Measurements from ENCODE around the gene ARMC2. TPM values are rescaled to one million over a fixed set of nuclear protein-coding genes. Genes with fewer than 3 reads are reported as not detected.

ARMC2 gene
- total RNA-seq, 2 experiments from 2014 or later = 5.2 to 5.7 TPM

DNA sequence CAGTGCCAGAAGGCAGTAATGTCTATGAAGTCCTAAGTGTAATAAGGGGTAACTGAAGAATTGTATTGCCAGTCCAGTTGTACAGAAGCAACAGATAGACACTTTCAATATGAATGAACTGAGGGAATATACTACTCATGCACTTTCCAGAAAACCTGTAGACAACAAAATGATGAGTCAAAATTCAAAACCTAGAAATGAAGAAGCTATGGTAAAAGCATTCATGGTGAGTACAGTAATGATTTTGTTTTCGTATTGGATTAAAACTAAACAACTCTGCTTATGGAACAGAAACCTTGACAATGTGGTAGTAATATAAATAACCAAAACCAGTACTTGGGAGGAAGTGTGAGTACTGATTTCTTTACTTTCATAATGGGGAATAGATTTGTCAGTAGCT is 35.0 kb downstream of the ARMC2 start:
- no peak overlapping the region for H3K4me3 Mint-ChIP-seq
- no peaks in the 10 kb centered on the region for H3K27me3 Mint-ChIP-seq
- no peak overlapping the region for H3K27ac Mint-ChIP-seq
- intact Hi-C loops (cut with DNase I, micrococcal nuclease) = no loop called here
- H3K36me3 Mint-ChIP-seq (ENCODE audit: low read depth) = peaks cover 52% of the 10 kb centered on the region
- Histone ChIP-seq H3K27ac (ENCODE audit: low read depth in 1 of 2, low read length in 2 of 2) (no peak overlapping the region), H3K4me3 (ENCODE audit: low read length) (no peak overlapping the region), H3K36me3 (ENCODE audit: insufficient read depth, low read length) (peaks cover 4% of the 10 kb centered on the region), H3K9me3 (ENCODE audit: control insufficient read depth in 1 of 2, insufficient read depth in 1 of 2, low read length in 2 of 2) (peaks cover 0 to 4% of the 10 kb centered on the region in 2 experiments), H3K27me3 (ENCODE audit: control insufficient read depth in 1 of 2, insufficient read depth in 2 of 2, low read length in 2 of 2) (no peaks in the 10 kb centered on the region), H3K4me1 (ENCODE audit: insufficient read depth, low read length) (peaks cover 6% of the 10 kb centered on the region)
- ATAC-seq (ENCODE audit: poor library complexity) = no peak
- ChIA-PET POLR2A (no interaction called here), CTCF (no interaction called here)
- DNase-seq = no peak
- H3K4me1 Mint-ChIP-seq (ENCODE audit: low read depth) = peaks cover 5% of the 10 kb centered on the region
- TF ChIP-seq, protein P1, sequence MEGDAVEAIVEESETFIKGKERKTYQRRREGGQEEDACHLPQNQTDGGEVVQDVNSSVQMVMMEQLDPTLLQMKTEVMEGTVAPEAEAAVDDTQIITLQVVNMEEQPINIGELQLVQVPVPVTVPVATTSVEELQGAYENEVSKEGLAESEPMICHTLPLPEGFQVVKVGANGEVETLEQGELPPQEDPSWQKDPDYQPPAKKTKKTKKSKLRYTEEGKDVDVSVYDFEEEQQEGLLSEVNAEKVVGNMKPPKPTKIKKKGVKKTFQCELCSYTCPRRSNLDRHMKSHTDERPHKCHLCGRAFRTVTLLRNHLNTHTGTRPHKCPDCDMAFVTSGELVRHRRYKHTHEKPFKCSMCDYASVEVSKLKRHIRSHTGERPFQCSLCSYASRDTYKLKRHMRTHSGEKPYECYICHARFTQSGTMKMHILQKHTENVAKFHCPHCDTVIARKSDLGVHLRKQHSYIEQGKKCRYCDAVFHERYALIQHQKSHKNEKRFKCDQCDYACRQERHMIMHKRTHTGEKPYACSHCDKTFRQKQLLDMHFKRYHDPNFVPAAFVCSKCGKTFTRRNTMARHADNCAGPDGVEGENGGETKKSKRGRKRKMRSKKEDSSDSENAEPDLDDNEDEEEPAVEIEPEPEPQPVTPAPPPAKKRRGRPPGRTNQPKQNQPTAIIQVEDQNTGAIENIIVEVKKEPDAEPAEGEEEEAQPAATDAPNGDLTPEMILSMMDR (IDR thresholded peaks at IDR 0.05) = no peak
- no peaks in the 10 kb centered on the region for H3K9me3 Mint-ChIP-seq

DNA sequence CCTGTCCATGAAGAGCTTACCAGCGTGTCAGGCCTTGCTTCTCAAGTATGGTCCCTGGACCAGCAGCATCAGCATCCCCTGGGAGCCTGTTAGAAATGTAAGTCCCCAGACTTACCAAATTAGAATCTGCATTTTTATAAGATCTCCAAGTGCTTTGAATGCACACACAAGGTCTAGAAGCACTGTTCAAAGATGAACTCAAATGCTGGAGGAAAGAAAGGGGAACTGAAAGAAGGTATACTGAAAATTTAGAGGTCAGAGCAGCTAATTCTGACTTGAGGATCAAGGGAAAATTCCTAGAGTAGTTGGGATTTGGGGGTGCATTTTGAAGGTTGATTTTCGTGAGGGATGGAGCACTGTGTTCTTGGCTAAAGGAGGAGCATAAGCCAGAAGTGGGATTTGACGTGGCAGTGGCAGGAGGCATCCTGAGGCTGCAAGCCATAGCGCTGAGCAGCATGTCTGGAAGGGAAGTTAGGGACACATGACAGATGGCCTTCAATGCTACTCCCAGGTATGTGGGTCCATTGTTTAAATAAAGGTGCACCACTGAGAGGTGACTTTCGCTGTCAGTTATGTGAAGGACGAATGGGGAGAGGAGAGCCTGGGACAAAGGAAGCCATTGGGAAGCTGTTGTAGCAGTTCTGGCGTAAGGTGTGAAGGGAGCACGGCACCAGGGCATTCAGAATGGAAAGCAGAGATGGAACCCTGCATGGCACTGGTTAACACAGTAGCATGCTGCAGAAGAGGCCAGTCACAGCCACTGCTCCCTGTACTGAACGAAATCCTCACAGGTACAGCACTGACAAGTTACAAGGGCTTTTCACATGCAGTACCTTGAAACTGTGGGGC is 36.2 kb downstream of the ARMC2 start:
- CTCF ChIA-PET = interaction anchor here (1.0 kb wide), 1 partner anchor 944 kb away, joined by 3 read pairs; no protein-coding TSS in a partner anchor
- Histone ChIP-seq H3K36me3 (ENCODE audit: insufficient read depth, low read length) (peaks cover 4% of the 10 kb centered on the region), H3K27me3 (ENCODE audit: control insufficient read depth in 1 of 2, insufficient read depth in 2 of 2, low read length in 2 of 2) (no peaks in the 10 kb centered on the region), H3K4me3 (ENCODE audit: low read length) (no peak overlapping the region), H3K4me1 (ENCODE audit: insufficient read depth, low read length) (peaks cover 6% of the 10 kb centered on the region), H3K9me3 (ENCODE audit: control insufficient read depth in 1 of 2, insufficient read depth in 1 of 2, low read length in 2 of 2) (peaks cover 0 to 4% of the 10 kb centered on the region in 2 experiments), H3K27ac (ENCODE audit: low read depth in 1 of 2, low read length in 2 of 2) (no peak overlapping the region)
- H3K4me1 Mint-ChIP-seq (ENCODE audit: low read depth) = peaks cover 5% of the 10 kb centered on the region
- no peak overlapping the region for H3K4me3 Mint-ChIP-seq
- H3K36me3 Mint-ChIP-seq (ENCODE audit: low read depth) = peaks cover 39% of the 10 kb centered on the region
- TF ChIP-seq, protein P1 (IDR thresholded peaks at IDR 0.05) = no peak
- POLR2A ChIA-PET = interaction anchor here (0.6 kb wide), 1 partner anchor 571 kb away, joined by 3 read pairs; the partner anchor contains the start of gene MICAL1
- H3K27me3 Mint-ChIP-seq = no peaks in the 10 kb centered on the region
- DNase-seq (no peak), ATAC-seq (ENCODE audit: poor library complexity) (no peak)
- no peak overlapping the region for H3K27ac Mint-ChIP-seq
- intact Hi-C loops (cut with DNase I, micrococcal nuclease) = no loop called here
- H3K9me3 Mint-ChIP-seq = no peaks in the 10 kb centered on the region

GRCh38 chr6:108888052-108888451 is 39.8 kb downstream of the ARMC2 start:
- CTCF ChIA-PET = interaction anchor here (0.5 kb wide), 1 partner anchor 928 kb away, joined by 3 read pairs; no protein-coding TSS in a partner anchor
- Mint-ChIP-seq H3K4me3 (no peak overlapping the region), H3K27ac (no peak overlapping the region), H3K27me3 (no peaks in the 10 kb centered on the region), H3K9me3 (no peaks in the 10 kb centered on the region), H3K36me3 (ENCODE audit: low read depth) (peaks cover 7% of the 10 kb centered on the region), H3K4me1 (ENCODE audit: low read depth) (no peaks in the 10 kb centered on the region)
- Histone ChIP-seq H3K4me3 (ENCODE audit: low read length) (no peak overlapping the region), H3K27me3 (ENCODE audit: control insufficient read depth in 1 of 2, insufficient read depth in 2 of 2, low read length in 2 of 2) (no peaks in the 10 kb centered on the region), H3K4me1 (ENCODE audit: insufficient read depth, low read length) (no peaks in the 10 kb centered on the region), H3K9me3 (ENCODE audit: control insufficient read depth in 1 of 2, insufficient read depth in 1 of 2, low read length in 2 of 2) (no peaks in the 10 kb centered on the region), H3K27ac (ENCODE audit: low read depth in 1 of 2, low read length in 2 of 2) (no peak overlapping the region), H3K36me3 (ENCODE audit: insufficient read depth, low read length) (no peaks in the 10 kb centered on the region)
- TF ChIP-seq, protein P1 (IDR thresholded peaks at IDR 0.05) = no peak
- intact Hi-C loops (cut with DNase I, micrococcal nuclease) = no loop called here
- POLR2A ChIA-PET = no interaction called here
- ATAC-seq (ENCODE audit: poor library complexity) (no peak), DNase-seq (no peak)
